Endothelial cell of umbilical vein (primary cell): ENCODE data around the gene ZBTB20. TPM values are rescaled to one million over a fixed set of nuclear protein-coding genes. Genes with fewer than 3 reads are reported as not detected.

Source experiments
- BruUV-seq: library from RNA; stranded (reverse); fragments of 400-500 nt; replicated peaks from 2 replicates; lab custom pipeline; 2021; lab: Mats Ljungman, UMichigan
- CTCF ChIA-PET: fragments of 300-600, 350-600 bp; sonication (Branson Sonifier 250); formaldehyde crosslinking; loops from one replicate; lab custom pipeline; 2021; ENCODE audit warnings: antibody characterized with exemption, inconsistent platforms; lab: Charles Lee
- POLR2A ChIA-PET: fragments of 300-600, 350-600 bp; sonication (Branson Sonifier 250); formaldehyde crosslinking; loops from one replicate; lab custom pipeline; 2021; ENCODE audit warnings: antibody characterized with exemption, inconsistent platforms; lab: Charles Lee
- DNase-seq: peaks from one replicate; pipeline ENCODE4 v3.0.0-alpha.2; 2011; ENCODE audit warnings: low read depth, low spot score
- FAIRE-seq: peaks from 2 replicates; lab custom pipeline; 2011; peaks lifted over from hg19 to GRCh38; lab: Jason Lieb, UNC
- H2AFZ ChIP-seq: 2 replicates; pipeline ENCODE4 v1.6.0; 2012; ENCODE audit warnings: low read depth, low read length, control low read depth, inconsistent platforms
- H3K27ac ChIP-seq: 2 replicates; pipeline ENCODE4 v1.5.1; 2011; ENCODE audit warnings: low read depth, mild to moderate bottlenecking, control low read depth, low read length, moderate library complexity; ENCODE audit not compliant: insufficient read depth
- H3K27me3 ChIP-seq, 2 experiments: 2 replicates each; pipeline versions ENCODE4 v1.6.0 to v1.6.1; 2011; ENCODE audit warnings: low read length in 2 of 2, mixed read lengths in 1 of 2; ENCODE audit not compliant: control insufficient read depth in 2 of 2, insufficient read depth in 2 of 2
- H3K36me3 ChIP-seq, 2 experiments: 2 replicates in 1 of 2; 3 replicates in 1 of 2; pipeline ENCODE4 v1.5.1; 2011; ENCODE audit warnings: low read length in 2 of 2, mild to moderate bottlenecking in 1 of 2, moderate library complexity in 1 of 2; ENCODE audit not compliant: control insufficient read depth in 2 of 2, insufficient read depth in 2 of 2; ENCODE audit errors: extremely low read depth in 1 of 2
- H3K4me1 ChIP-seq: 3 replicates; pipeline ENCODE4 v1.5.1; 2011; ENCODE audit warnings: mild to moderate bottlenecking, low read length; ENCODE audit not compliant: control insufficient read depth, insufficient read depth; ENCODE audit errors: extremely low read depth
- H3K4me2 ChIP-seq: 2 replicates; pipeline ENCODE4 v1.6.1; 2011; ENCODE audit warnings: low read length, control low read depth, mixed read lengths; ENCODE audit not compliant: insufficient read depth
- H3K4me3 ChIP-seq, 3 experiments: fragments of 200-600 bp in 1 of 3; sonication (generic), shearing (Covaris generic) in 1 of 3; replicated peaks in 1 of 3; 2 replicates each; pipeline ENCODE4 v1.5.1; 2011 to 2016; ENCODE audit warnings: control low read depth in 3 of 3, low read length in 3 of 3, mild to moderate bottlenecking in 2 of 3, inconsistent platforms in 1 of 3, low read depth in 1 of 3, moderate library complexity in 1 of 3; ENCODE audit not compliant: insufficient read depth in 1 of 3
- H3K79me2 ChIP-seq: 2 replicates; pipeline ENCODE4 v1.6.0; 2012; ENCODE audit warnings: low read length, inconsistent platforms; ENCODE audit not compliant: control insufficient read depth, insufficient read depth
- H3K9ac ChIP-seq: replicated peaks from 2 replicates; pipeline ENCODE3; 2011; ENCODE audit warnings: low read length, control low read depth; ENCODE audit not compliant: insufficient read depth; ENCODE audit errors: extremely low read depth
- H3K9me1 ChIP-seq: replicated peaks from 3 replicates; pipeline ENCODE4 v1.6.0; 2011; ENCODE audit warnings: mild to moderate bottlenecking, low read length; ENCODE audit not compliant: control insufficient read depth, insufficient read depth; ENCODE audit errors: extremely low read depth
- H3K9me3 ChIP-seq: replicated peaks from 2 replicates; pipeline ENCODE4 v1.5.1; 2012; ENCODE audit warnings: low read length, inconsistent platforms; ENCODE audit not compliant: control insufficient read depth, insufficient read depth
- H4K20me1 ChIP-seq: replicated peaks from 2 replicates; pipeline ENCODE3; 2011; ENCODE audit warnings: mild to moderate bottlenecking, low read length; ENCODE audit not compliant: control insufficient read depth, insufficient read depth; ENCODE audit errors: extremely low read depth
- FOS ChIP-seq: IDR thresholded peaks from 2 replicates; pipeline ENCODE4 v1.6.1; 2011; ENCODE audit warnings: mild to moderate bottlenecking, low read length, moderate library complexity, borderline replicate concordance; ENCODE audit not compliant: insufficient read depth
- GATA2 ChIP-seq: IDR thresholded peaks from 2 replicates; pipeline ENCODE4 v1.7.0; 2011; ENCODE audit warnings: low read depth, mild to moderate bottlenecking, moderate library complexity, mixed read lengths, low read length; ENCODE audit not compliant: insufficient read length, insufficient read depth
- POLR2A ChIP-seq: IDR thresholded peaks from 2 replicates; pipeline ENCODE4 v1.6.1; 2012; ENCODE audit warnings: low read depth, mild to moderate bottlenecking, control low read depth, low read length
- POLR2AphosphoS5 ChIP-seq: IDR thresholded peaks from 2 replicates; pipeline ENCODE4 v1.6.1; 2012; ENCODE audit warnings: low read depth, mild to moderate bottlenecking, control low read depth, low read length, moderate library complexity; ENCODE audit not compliant: insufficient read depth
- dilution Hi-C: fragments of 300-500 bp; cut with MboI; formaldehyde crosslinking; loops from one replicate; pipeline ENCODE4 v1.15.0; 2019; ENCODE audit warnings: low sequenced_read_pairs; ENCODE audit not compliant: extremely low pct_ligation_motif_present
- intact Hi-C: fragments of 100-400 bp; cut with micrococcal nuclease; formaldehyde crosslinking; loops from one replicate; pipeline ENCODE4 v1.10.0; 2022
- polyA plus RNA-seq, 4 experiments: library from polyadenylated mRNA; depleted of rRNA in 3 of 4; stranded (reverse) in 3 of 4; unstranded in 1 of 4; fragments of >200 nt; gene quantifications; 2 replicates each; pipeline versions ENCODE4 v1.2.1 to v1.2.3, GENCODE V29; 2011 to 2012; ENCODE audit warnings: missing spikeins in 1 of 4
- total RNA-seq: library from RNA; stranded (reverse); gene quantifications from 2 replicates; pipeline ENCODE4 v1.2.3, GENCODE V29; 2021

ZBTB20 gene
- total and polyA plus RNA-seq, 2 donors (not counting 3 experiments of a cell fraction or from before 2014, with no cell fraction given): 2.1 to 20.5 TPM

DNA sequence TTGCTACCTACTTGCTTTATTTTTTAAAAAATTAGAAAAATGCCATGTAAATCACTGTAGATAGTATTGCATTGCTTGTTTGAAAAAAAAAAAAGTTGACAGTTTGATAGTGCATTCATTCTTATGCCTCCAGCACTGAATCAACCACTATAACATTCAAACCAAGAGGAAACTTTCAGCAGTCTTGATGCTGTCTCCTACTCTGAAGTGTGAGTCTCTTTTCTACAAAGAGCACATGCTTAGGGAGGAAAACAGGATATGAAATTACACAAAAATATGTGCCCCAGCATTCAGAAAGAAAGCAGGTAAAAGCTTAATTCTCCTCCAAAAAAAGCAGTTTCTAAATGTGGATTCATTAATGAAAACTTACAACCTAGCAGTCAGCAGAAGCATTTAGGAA, 78.3 kb downstream of the ZBTB20 start:
- POLR2A ChIA-PET: interaction anchor here (0.6 kb wide), 1 partner anchor 78 kb away, joined by 3 read pairs; the partner anchor contains the start of gene ZBTB20
- Histone ChIP-seq H3K36me3 (no peaks in the 10 kb centered on the region), H3K4me2 (peak overlapping the region; percentile 31), H3K4me1 (peaks cover 35% of the 10 kb centered on the region), H3K27me3 (no peaks in the 10 kb centered on the region), H3K27ac (peak overlapping the region; percentile 18), H3K9me1 (no peaks in the 10 kb centered on the region), H3K9me3 (no peaks in the 10 kb centered on the region), H3K79me2 (no peaks in the 10 kb centered on the region), H3K4me3 (no peak overlapping the region), H2AFZ (peak overlapping the region; percentile 68), H3K9ac (no peak overlapping the region), H4K20me1 (no peaks in the 10 kb centered on the region)
- TF ChIP-seq POLR2A (no peak), GATA2 (no peak), POLR2AphosphoS5 (no peak)
- dilution Hi-C loops (no loop called here), intact Hi-C loops (no loop called here)
- no TSS peak for BruUV-seq
- FAIRE-seq (no peak), DNase-seq (peak; percentile 59)
- CTCF ChIA-PET: interaction anchor here (0.8 to 1.6 kb wide), 3 partner anchors 12 to 684 kb away, joined by 3 to 5 read pairs (median 4); no protein-coding TSS in a partner anchor

- no peaks in the 10 kb centered on the region for H3K27me3 ChIP-seq
- no peaks in the 10 kb centered on the region for H4K20me1 ChIP-seq
- BruUV-seq: no TSS peak
- CTCF ChIA-PET: interaction anchor here (1.1 kb wide), 1 partner anchor 30 kb away, joined by 4 read pairs; no protein-coding TSS in a partner anchor
- intact Hi-C loops: no loop called here
- dilution Hi-C loops: no loop called here
- H3K27ac ChIP-seq: no peak overlapping the region
- no peak overlapping the region for H3K9ac ChIP-seq
- H3K9me1 ChIP-seq: no peaks in the 10 kb centered on the region
- DNase-seq: no peak
- no peaks in the 10 kb centered on the region for H3K9me3 ChIP-seq
- TF ChIP-seq POLR2AphosphoS5 (no peak), FOS (peak; percentile 42)
- POLR2A ChIA-PET: no interaction called here
- H2AFZ ChIP-seq: no peak overlapping the region
- H3K4me3 ChIP-seq: no peak overlapping the region
- no peaks in the 10 kb centered on the region for H3K79me2 ChIP-seq
- no peak overlapping the region for H3K4me2 ChIP-seq
- H3K4me1 ChIP-seq: no peaks in the 10 kb centered on the region
- no peak for FAIRE-seq
- no peaks in the 10 kb centered on the region for H3K36me3 ChIP-seq
Observed at GRCh38 chr3:115062412-115062956, 84.6 kb downstream of the ZBTB20 start.
